ENCODE data around the gene SLC4A1.

The SLC4A1 gene

DNA sequence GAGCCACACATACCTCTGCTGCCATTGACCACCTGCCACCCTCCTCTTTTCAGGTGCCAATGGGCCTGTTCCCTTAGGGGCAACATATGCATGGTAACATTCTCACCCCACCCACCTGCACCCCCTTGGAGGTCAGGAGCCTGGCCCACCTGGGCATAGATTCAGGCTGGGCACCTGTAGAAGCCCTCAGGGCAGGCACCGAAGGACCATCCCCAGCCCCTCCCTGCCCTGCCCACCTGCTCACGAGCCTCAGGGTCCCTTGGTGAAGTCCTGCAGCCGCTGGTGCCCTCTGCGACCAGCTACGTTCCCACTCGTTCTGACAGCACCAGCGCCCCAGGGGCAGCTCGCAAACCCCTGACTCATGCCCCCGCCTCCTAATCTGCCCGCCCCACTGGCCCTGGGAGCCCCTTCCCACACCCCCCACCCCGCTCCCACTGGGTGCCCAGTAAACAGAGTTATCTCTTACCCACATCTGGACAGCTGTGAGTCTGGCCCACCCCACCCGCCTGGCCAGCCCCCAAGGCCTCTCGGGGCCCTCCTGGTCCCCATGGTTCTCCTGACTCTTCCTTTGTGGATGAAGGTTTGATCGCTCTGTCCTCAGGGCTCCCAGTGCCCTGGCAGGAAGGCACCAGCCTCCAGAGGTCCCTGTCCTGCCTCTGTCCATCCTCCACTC lies at the start of gene SLC4A1:
TSS of gene SLC4A1 (minus strand) at position 318 of the 673 bp plus-strand sequence. CDS start 5,269 bp downstream, outside the sequence.
- DNase-seq (ENCODE audit: low spot score), result peak; percentile 2

DNA sequence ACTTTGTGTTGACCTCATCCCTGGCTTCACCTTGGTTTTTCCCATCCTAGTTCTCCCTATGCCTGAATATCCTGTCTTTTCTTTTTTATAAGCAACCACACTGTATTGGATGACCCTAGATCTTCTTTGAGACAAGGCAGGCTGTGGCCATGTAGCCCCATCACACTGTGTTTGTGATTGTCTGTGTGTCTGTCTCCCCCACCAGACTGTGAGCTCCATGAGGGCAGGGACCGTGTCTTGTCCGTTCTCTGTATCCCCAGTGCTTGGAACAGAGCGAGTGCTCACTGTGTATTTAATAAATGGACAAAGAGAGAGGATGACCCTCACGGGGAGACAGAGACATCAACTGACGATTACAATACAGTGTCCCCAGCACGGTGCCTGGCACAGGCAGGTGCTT lies 49.6 kb upstream of the SLC4A1 start:
- no peak for DNase-seq (ENCODE audit: low spot score)

DNA sequence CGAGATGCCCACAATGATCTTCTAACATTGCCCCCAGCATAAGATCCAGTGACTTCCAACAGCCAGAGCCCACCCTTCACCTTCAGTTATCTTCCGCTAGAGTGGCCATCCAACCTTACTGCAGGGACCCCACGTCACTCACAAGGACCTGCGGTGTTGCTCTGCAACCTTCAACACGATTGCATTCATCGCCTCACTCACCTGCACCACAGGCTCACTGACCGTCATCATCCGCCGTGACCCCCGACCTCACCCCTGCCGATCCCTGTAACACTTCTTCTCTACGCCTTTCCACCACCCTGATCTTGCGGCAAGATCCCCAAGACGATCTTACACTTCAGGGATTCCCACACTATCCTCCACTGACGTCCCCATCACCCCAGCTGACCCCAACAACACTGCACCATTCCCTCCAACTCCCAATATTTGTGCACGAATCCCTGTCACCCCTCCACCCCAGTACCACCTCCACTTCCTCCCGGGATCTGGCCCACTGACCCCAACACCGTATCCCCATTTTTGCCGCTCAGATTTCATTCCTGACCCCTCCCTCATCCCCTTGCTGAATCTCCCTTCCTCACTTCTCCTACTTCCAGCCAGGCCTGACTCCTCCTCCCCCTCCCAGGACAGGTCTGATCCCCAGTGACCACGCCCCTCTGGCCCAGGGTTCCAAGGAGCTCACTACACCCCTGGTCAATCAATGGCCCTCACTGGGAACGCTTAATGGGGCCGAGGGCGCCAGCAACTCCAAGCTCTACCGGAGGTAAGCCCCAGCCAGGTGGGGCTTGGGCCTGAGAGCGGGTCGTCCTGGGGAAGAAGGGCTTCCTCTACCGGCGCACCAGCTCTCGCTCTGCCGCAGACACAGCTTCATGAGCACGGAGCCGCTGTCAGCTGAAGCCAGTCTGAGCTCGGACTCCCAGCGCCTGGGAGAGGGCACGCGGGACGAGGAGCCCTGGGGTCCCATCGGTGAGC lies 48.1 kb upstream of the SLC4A1 start:
- DNase-seq (ENCODE audit: low spot score), result no peak

DNA sequence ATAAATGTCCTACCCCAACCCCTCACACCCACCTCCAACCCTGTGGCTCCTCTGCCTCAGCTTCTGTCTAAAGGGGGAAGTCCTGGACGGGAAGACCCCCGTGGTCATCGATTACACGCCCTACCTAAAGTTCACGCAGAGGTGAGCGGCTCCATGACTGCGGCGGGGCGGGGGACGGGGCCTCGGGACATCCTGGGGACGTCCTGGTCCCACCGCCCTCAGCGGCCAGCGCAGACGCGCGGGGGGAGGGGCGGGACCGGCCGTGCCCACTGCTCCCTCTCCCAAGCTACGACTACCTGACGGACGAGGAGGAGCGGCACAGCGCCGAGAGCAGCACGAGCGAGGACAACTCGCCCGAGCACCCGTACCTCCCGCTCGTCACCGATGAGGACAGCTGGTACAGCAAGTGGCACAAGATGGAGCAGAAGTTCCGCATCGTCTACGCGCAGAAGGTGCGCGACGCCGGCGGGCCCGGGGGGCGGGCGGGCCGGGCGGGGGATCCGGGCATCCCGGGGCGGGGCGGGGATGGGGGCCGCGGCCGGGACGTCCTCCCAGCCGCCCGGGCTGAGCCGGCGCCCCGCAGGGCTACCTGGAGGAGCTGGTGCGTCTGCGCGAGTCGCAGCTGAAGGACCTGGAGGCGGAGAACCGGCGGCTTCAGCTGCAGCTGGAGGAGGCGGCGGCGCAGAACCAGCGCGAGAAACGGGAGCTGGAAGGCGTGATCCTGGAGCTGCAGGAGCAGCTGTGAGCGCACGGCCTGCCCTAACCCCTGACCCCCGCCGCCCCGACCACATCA lies 47.1 kb upstream of the SLC4A1 start:
- DNase-seq (ENCODE audit: low spot score), result no peak

DNA sequence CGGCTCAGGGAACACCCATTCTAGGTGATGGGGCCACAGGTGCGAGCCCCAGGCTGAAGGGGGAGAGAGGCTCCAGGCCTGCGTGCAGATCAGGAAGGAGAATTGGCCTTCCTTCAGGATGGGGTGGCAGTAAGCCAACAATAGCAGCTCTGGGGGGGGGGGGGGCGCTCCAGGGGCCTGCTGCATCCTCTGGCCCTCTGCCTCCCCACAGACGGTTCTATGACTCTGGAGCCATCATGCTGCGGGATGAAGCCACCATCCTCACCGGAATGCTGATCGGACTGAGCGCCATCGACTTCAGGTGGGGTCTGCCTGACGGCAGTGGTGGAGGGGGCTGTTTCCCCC lies 46.6 kb upstream of the SLC4A1 start:
- no peak for DNase-seq (ENCODE audit: low spot score)

DNA sequence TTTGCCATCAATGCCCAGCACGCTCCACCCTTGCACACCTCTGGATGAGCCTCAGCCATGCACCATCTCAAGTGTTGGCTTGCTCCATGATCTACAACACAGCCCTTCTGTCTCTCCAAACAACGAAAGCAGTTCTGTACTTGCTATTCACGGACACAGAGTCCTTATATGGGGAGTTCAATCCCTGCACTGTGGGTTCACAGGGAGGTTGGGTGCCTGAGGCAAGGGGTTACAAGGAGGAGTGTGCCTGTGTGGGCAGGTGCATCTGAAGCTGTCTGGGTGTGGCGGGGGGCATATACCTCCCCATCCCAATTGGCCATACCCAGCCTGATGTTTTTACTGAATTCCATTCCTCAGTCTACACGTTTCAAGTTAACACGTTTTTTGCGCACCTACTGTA lies 46.1 kb upstream of the SLC4A1 start:
- DNase-seq (ENCODE audit: low spot score), result no peak

DNA sequence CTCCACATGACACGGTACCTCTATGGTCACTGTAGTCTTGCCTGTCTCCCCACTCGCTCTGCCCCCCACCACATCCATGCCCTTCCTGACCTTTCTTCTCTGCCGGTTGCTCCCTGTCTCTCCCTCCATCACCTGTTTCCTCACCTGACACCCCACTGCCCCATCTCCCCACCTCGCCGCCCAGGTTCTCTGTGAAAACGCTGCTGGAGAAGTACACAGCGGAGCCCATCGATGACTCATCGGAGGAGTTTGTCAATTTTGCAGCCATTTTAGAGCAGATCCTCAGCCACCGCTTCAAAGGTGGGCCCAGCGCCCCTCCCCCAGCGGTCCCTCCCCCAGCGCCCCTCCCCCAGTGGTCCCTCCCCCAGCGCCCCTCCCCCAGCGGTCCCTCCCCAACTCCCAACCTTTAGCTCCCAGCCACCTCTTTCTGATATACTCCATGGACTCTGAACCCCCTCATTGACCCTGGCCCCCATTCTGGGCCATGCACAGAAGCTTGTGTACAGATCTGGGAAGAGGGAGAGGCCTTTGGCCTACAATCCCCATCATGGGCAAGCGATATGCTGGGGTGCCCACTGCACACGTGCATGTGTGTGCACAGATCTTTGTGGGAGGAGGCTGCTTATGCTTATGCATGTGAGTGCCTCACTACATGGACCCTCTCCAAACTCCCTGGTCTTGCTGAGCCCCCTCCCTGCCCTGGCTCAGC lies 44.6 kb upstream of the SLC4A1 start:
- DNase-seq (ENCODE audit: low spot score), result no peak

DNA sequence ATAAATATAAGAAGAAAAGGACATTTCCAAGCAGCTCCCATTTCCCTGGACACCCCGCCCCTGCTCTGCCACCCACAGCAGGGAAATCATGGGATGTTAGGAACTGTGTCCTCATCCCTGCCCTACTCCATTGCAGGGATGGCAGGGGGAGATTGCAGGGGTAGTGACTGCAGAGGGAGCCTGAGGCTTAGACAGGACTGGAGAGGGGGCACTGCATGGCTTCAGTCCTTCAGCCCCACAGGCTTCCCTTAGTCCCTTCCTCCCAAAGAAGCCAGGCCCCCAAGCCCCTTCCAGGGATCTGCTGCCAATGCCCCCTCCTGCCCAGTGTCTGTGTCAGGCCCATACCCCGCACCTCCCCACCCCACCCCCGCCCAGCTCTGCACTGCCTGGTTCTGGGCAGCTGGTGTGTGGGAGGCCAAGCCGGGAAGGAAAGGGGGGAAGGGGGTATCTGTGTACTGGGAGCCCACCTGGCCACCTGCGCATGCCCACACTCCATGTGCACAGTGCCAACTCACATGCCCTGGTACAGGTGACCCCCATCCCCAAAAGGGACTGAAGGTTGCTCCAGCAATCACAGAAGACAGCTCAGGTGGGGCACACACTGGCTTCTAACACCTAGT lies 43.7 kb upstream of the SLC4A1 start:
- DNase-seq (ENCODE audit: low spot score), result no peak

DNA sequence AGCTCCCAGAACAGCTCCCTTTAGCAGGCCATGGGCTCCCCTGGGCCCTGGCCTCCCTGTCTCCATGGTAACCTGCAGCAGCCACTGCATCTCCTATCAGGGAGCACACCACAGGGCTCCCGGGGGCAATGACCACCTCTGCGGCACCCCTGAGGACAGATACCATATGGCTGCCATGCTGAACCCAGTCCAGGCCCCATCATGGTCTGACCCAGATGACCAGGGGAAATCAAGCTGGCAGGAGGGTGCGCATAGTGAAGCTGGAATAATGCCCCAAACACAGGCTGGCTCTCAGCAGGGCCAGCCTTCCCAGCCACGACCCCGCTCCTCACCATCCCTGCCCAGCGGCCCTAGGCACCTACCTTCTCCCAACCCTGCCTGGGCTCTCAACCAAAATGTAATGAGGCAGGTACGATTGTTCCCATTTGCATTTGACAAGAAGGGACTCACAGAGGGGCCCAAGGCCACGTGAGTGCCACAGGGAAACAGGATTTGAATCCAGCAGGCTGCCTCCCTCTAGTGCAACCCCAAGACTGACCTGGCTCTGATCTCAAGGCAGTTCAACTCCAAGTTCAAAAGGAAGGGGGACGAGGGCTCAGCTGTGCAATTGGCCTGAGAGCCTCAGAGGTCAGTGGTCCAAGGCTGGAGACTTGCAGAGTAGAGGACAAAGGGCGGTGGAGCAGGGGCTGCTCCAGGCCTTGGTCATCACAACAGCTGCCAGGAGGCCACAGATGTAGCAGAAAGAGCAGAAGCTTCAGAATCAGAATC lies 42.9 kb upstream of the SLC4A1 start:
- no peak for DNase-seq (ENCODE audit: low spot score)

DNA sequence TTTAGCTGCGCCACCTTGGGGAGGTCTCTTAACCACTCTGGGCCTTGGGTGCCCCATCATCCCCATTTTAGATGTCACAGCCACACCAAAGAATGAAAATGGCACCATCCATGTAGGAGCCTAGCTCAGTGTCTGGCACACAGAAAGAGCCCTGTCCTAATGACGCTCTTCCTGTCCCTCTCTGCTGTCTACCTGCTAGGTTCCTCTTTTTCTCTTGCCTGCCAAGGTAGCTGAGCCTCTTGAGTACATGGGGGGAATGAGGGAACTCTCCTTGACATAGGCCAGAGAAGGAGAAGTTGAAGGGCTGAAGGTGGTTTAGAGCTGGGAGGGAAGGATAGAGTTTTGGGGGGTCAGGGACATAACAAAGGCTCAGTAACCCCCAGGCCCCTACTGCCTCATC lies 42.3 kb upstream of the SLC4A1 start:
- no peak for DNase-seq (ENCODE audit: low spot score)

DNA sequence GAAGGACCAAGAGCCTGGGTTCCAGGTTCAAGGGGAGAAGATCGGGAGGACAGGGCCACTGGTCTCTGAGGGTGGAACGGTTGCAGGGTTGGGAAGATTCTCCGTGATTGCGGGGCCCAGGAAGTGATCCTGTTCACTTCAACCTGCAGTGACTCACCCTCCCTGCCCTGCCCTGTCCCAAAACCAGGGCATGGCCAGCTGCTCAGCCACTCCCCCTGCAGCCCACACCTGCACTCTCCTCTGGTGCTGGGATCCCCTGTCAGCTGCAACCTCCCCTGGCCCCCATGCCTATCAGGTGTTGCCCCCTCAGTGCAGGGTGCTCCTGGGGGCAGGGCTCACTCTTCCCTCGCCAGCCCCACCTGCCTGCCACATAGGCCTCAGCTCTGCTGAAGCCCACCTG lies 41.5 kb upstream of the SLC4A1 start:
- DNase-seq (ENCODE audit: low spot score), result no peak

DNA sequence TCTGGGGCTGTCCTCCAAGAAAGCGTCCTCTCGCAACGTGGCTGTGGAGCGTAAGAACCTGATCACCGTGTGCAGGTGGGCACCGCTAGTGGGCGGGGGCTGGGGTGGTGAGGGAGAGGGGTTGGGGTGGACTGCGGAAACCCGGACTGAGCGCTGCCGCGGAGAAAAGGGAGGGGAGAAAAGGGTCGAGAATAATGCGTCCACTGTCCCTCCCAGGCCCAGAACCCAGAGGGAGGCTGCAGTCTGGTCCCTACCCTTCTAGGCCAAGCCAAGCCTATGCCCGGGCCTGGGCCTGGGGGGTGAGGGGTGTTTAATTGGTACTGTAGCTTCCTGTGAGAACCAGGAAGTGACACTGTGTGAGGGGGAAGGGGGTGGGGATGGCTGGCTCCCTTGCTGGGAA lies 40.9 kb upstream of the SLC4A1 start:
- DNase-seq (ENCODE audit: low spot score), result no peak

DNA sequence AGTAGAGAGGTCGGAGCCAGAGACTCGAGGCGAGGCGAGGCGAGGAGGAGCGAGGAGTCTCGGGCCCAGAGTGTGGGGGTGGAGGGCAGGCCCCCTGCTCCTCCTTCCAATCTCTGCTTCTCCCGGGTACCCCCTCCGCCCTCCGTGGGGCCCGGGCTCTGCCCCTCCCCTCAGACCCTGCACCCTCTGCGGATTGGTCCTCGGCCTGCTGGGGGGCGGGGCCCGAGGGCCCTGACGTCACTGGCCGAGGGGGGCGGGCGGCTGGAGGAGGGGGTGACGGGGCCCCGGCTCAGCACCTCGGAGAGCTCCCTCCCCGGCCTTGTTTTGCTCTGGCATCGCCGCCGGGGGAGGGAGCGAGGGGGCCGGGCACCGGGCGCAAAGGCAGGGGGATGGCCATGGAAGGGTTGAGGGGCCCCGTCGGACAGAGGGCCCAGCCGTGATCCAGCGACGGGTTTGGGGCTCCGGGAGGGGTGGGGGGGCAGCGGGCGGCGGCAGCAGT lies 40.4 kb upstream of the SLC4A1 start, which contains the start of gene RUNDC3A:
TSS of gene RUNDC3A (plus strand) at position 282 of the 499 bp plus-strand sequence. CDS start 232 bp downstream, outside the sequence.
- peak; percentile 89 for DNase-seq (ENCODE audit: low spot score)

DNA sequence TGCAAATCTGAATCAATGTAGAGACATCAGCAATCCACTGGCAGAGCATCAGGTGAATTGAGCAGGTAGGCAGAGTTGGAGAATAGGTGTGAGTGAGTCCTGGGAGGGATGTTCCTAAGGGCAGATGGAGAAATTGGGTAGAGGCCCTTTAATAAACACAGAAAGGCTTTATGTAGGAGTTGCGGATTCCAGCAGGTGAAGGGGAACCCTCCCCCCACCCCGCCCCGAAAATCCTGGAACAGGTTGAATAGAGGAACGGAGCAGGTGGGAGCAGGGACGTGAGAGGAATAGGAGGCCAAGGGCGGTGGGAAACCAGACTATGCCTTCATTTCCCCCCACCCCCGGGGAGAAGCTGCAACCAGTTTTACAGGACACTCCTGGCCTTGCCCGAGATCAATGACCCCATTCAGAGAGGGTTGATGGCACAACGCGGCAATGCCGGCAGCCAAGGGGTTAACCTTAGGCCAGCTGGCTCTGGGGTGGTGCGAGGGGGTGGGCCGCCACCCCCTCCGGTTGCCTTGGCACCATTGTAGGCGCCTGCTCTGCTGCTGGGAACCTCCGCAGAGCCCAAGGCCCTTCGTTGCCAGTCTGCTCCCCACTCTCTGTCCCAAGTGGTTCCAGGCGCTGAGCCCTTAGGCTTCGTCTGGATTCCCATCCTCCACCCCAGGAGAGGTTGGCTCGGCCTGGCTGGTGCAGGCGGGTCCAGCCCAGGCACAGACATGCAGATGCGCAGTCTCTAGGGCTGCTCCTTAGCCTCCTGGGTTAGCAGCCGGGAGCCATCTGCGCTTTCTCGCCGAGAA lies 39.7 kb upstream of the SLC4A1 start:
- DNase-seq (ENCODE audit: low spot score), result peak; percentile 67

DNA sequence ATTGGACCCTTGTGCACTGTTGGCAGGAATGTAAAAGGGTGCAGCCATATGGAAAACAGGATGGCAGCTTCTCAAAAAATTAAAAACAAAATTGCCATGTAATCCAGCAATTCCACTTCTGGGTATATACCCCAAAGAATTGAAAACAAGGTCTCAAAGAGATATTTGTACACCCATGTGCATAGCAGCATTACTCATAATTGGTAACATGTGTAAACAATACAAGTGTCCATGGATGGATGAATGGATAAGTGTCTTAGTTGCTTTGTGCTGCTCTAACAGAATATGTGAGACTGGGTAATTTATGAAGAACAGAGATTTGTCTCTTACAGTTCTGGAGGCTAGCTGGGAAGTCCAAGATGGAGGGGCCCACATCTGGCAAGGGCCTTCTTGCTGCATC lies 36.7 kb upstream of the SLC4A1 start:
- no peak for DNase-seq (ENCODE audit: low spot score)

DNA sequence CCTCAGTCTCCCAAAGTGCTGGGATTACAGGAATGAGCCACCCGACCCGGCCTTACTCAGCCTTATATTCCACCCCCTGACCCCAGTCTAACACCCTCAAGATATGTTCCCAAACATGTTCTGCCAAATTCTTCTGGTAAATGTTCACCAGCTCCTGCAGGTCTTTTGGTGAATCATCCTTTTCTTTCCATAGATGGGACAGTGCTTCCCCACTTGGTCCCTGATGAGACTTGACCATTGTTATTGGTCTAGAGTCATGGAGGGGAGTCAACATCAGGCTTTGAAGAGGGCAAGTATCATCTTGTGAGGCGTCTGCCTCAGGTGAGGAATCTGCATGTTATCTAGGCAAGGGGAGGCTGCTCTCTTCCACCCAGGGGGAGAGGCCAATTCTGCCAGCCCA lies 30.0 kb upstream of the SLC4A1 start:
- DNase-seq (ENCODE audit: low spot score), result no peak

DNA sequence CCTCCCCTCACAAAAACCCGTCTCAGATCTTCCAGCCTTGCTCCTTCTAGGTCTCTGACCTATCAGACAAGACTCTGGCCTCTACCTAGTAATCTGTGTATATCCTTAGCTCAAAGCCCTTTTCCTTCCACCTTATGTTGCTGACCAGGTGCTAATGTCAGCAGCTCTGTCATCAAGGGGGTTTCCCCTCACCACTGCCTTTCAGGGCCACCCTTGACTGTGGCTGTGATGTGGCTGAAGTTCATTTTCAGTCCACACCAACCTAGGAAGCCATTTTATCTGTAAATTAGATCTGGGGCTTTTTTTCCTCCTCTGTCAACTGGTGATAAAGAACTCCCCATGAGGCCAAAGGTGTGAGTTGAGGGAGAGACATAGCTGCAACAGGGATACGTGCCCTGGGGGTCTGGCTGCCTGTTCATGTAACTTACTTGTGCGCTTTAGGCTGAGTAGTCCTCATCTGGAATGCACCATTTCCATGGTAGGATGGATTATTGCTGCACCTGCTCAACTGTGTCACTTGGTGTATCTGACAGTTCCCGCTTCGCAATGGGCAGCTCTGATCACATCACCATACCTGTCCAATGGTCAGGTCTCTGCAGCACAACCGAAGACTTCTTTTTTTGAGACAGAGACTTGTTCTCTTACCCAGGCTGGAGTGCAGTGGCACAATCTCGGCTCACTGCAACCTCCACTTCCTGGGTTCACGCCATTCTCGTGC lies 25.7 kb upstream of the SLC4A1 start:
- DNase-seq (ENCODE audit: low spot score), result no peak

DNA sequence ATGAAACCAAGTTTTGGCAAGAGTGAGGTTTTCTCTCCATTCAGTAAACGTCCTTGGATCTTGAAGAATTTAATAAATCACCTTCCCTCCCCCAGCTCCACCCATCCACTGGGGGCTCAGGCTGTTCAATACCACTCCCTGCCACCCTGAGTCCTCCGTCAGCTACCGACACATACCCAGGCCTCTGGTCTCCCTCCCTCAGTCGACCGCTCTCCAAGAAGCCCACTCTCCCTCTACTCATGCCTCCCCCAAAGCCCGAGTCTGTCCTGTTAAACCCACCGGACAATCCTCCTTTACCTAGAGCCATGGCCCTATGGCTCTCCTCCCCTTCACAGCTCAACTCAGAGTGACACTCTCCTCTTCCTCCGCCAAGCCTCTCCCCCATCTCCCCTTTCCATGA lies 19.7 kb upstream of the SLC4A1 start:
- no peak for DNase-seq (ENCODE audit: low spot score)

DNA sequence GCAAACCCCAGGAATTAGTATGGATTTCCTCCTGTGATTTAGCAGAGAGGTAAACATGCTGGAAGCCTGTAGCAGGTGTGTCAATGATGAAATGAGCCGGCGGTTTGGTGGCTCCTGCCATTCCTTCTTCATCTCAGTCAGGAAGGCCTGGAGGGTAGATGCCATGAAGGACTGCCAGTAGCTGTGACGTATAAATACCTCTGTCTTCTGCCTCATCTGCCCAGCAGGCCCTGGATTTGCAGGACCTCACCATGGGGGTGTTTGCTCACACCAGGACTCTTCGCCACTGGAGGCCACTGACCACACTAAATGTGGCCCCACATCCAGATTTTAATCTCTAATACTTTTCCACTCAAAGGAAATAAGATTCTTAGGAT lies 16.1 kb upstream of the SLC4A1 start:
- no peak for DNase-seq (ENCODE audit: low spot score)

All from HuH-7.5 (cell line).